PC-3 (cell line): ENCODE results near the gene NELFB.

ENCODE experiments used
- EZH2 ChIP-seq: fragments of 300-600 bp; sonication (generic); IDR thresholded peaks from one replicate; pipeline ENCODE4 v1.6.1; 2017; ENCODE audit warnings: antibody characterized with exemption, mild to moderate bottlenecking, low read length; ENCODE audit not compliant: unreplicated experiment
- TF ChIP-seq, protein P1 (sequence below): fragments of 300-600 bp; sonication (generic); conservative IDR thresholded peaks from 2 replicates; pipeline ENCODE4 v1.5.1; 2017; ENCODE audit warnings: antibody characterized with exemption, low read depth, mild to moderate bottlenecking, low read length

DNA sequence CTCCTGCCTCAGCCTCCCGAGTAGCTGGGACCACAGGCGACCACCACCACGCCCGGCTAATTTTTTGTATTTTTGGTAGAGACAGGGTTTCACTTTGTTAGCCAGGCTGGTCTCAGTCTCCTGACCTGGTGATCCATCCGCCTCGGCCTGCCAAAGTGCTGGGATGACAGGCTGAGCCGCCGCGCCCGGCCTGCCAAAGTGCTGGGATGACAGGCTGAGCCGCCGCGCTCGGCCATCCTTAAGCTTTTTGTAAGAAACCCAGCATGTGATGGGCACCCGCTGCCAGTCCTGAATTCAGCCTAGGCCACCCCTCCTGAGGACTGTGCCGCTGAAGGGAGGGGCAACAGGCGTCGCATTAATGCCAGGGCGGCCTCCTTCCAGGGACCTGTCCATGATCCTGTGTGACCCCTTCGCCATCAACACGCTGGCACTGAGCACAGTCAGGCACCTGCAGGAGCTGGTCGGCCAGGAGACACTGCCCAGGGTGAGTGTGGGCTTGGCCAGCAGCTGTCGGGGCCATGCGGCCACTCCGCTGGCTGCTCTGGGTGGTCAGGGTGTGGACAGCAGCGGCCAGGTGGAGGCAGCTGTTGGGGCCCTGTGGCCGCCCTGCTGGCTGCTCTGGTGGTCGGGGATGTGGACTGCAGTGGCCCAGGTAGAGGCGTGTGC lies 10.5 kb downstream of the NELFB start:
- TF ChIP-seq, protein P1, sequence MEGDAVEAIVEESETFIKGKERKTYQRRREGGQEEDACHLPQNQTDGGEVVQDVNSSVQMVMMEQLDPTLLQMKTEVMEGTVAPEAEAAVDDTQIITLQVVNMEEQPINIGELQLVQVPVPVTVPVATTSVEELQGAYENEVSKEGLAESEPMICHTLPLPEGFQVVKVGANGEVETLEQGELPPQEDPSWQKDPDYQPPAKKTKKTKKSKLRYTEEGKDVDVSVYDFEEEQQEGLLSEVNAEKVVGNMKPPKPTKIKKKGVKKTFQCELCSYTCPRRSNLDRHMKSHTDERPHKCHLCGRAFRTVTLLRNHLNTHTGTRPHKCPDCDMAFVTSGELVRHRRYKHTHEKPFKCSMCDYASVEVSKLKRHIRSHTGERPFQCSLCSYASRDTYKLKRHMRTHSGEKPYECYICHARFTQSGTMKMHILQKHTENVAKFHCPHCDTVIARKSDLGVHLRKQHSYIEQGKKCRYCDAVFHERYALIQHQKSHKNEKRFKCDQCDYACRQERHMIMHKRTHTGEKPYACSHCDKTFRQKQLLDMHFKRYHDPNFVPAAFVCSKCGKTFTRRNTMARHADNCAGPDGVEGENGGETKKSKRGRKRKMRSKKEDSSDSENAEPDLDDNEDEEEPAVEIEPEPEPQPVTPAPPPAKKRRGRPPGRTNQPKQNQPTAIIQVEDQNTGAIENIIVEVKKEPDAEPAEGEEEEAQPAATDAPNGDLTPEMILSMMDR = no peak
- no peak for TF ChIP-seq EZH2
